Peyer's patch (tissue), 4 donors: ENCODE data around the gene RAET1G.

Experiments used
- CTCF ChIP-seq, 6 experiments: fragments of 450-650 bp in 4 of 6; fragments of 200-600 bp in 2 of 6; sonication (generic) in 1 of 6; IDR thresholded peaks; one replicate each; pipeline ENCODE4 v1.5.1; 2017 to 2019; ENCODE audit warnings: antibody characterized with exemption in 6 of 6, mild to moderate bottlenecking in 3 of 6, moderate library complexity in 1 of 6
- POLR2A ChIP-seq, 2 donors: fragments of 450-650 bp; IDR thresholded peaks; one replicate each; pipeline ENCODE4 v1.5.1; 2017; ENCODE audit warnings: antibody characterized with exemption in 2 of 2, mild to moderate bottlenecking in 2 of 2, moderate library complexity in 2 of 2

GRCh38 chr6:149963212-149963461, 40.2 kb upstream of the RAET1G start:
- TF ChIP-seq POLR2A (IDR thresholded peaks at IDR 0.05) (no peak), CTCF (IDR thresholded peaks at IDR 0.05) (no peak)
